ENCODE results near the gene FCRLB.

DNA sequence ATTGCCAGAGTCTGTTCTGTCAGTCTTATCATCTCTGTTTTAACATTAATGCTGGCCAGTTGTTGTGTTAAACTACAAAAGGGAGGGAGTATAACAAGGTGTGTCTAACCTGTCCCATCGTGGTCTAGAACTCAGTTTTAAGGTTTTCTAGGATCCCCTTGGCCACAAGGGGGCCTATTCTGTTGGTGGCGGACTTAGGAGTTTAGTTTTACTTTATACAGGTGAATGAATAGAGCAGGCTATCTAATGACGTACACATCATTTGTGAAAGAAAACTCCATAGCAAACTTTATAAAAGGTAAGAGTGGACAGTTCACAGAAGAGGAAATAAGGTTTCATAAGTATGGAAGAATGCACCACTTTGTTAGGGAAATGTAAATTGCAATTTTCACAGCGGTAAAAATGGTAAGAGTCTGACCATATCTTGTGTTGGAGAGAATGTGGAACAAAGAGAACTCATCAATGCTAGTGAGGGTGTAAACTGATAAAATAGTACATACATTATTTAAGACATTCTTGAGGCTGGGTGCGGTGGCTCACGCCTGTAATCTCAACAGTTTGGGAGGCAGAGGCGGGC, 42.3 kb downstream of the FCRLB start:
- TF ChIP-seq, protein P1, sequence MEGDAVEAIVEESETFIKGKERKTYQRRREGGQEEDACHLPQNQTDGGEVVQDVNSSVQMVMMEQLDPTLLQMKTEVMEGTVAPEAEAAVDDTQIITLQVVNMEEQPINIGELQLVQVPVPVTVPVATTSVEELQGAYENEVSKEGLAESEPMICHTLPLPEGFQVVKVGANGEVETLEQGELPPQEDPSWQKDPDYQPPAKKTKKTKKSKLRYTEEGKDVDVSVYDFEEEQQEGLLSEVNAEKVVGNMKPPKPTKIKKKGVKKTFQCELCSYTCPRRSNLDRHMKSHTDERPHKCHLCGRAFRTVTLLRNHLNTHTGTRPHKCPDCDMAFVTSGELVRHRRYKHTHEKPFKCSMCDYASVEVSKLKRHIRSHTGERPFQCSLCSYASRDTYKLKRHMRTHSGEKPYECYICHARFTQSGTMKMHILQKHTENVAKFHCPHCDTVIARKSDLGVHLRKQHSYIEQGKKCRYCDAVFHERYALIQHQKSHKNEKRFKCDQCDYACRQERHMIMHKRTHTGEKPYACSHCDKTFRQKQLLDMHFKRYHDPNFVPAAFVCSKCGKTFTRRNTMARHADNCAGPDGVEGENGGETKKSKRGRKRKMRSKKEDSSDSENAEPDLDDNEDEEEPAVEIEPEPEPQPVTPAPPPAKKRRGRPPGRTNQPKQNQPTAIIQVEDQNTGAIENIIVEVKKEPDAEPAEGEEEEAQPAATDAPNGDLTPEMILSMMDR (IDR thresholded peaks at IDR 0.05), result peak; percentile 78
- no peak for TF ChIP-seq EZH2 (IDR thresholded peaks at IDR 0.05; ENCODE audit: borderline replicate concordance, insufficient read depth, low read depth, low read length, poor library complexity, severe bottlenecking)

Data from B cell (primary cell).